HG02840 (cell line): ENCODE data around the gene NUP210.

Source experiments
- ATAC-seq: cut with Tn5 transposase; IDR thresholded peaks from one replicate; pipeline ENCODE4 v1.9.1; 2021; ENCODE audit warnings: mild to moderate bottlenecking, moderate library complexity, moderate number of reproducible peaks; ENCODE audit not compliant: unreplicated experiment, low FRiP score

The NUP210 gene

GRCh38 chr3:13299531-13300155 lies 120.5 kb downstream of the NUP210 start:
- ATAC-seq, result no peak

GRCh38 chr3:13296662-13297061 lies 123.5 kb downstream of the NUP210 start:
- no peak for ATAC-seq

GRCh38 chr3:13294442-13295351 lies 125.4 kb downstream of the NUP210 start:
- no peak for ATAC-seq

GRCh38 chr3:13292375-13292774 lies 127.7 kb downstream of the NUP210 start:
- no peak for ATAC-seq

GRCh38 chr3:13290941-13291340 lies 129.2 kb downstream of the NUP210 start:
- ATAC-seq, result no peak

- no peak for ATAC-seq
Observed at GRCh38 chr3:13289771-13290285, 130.3 kb downstream of the NUP210 start.

- ATAC-seq, result no peak
Observed at GRCh38 chr3:13288732-13289718, 131.1 kb downstream of the NUP210 start.

- no peak for ATAC-seq
Observed at GRCh38 chr3:13287833-13288232, 132.3 kb downstream of the NUP210 start.

GRCh38 chr3:13286873-13287272 lies 133.2 kb downstream of the NUP210 start:
- no peak for ATAC-seq

- no peak for ATAC-seq
Observed at GRCh38 chr3:13285007-13285567, 135.0 kb downstream of the NUP210 start.

GRCh38 chr3:13283877-13284264 lies 136.3 kb downstream of the NUP210 start:
- ATAC-seq, result no peak

GRCh38 chr3:13282986-13283876 lies 136.9 kb downstream of the NUP210 start:
- ATAC-seq, result no peak

GRCh38 chr3:13282358-13282985 lies 137.7 kb downstream of the NUP210 start:
- ATAC-seq, result no peak

GRCh38 chr3:13281507-13282357 lies 138.4 kb downstream of the NUP210 start:
- no peak for ATAC-seq

- no peak for ATAC-seq
Observed at GRCh38 chr3:13280811-13281506, 139.2 kb downstream of the NUP210 start.

- no peak for ATAC-seq
Observed at GRCh38 chr3:13280122-13280790, 139.9 kb downstream of the NUP210 start.

GRCh38 chr3:13279532-13279910 lies 140.6 kb downstream of the NUP210 start:
- no peak for ATAC-seq
